Spleen (tissue), 7 donors: Measurements from ENCODE around the gene ERI3.

Experiments
- CTCF ChIP-seq, 11 experiments: fragments of 200-600 bp in 7 of 11; fragments of 450-650 bp in 4 of 11; sonication (generic) in 4 of 11; IDR thresholded peaks in 8 of 11; conservative IDR thresholded peaks in 3 of 11; 1 replicate in 7 of 11; 2 replicates in 4 of 11; pipeline versions ENCODE4 v1.4.0 to v1.8.0; 2016 to 2021; ENCODE audit warnings: antibody characterized with exemption in 11 of 11, inconsistent platforms in 4 of 11, mild to moderate bottlenecking in 1 of 11
- POLR2A ChIP-seq, 3 donors: fragments of 450-650 bp; IDR thresholded peaks; one replicate each; pipeline ENCODE4 v1.5.1; 2017; ENCODE audit warnings: antibody characterized with exemption in 3 of 3, mild to moderate bottlenecking in 1 of 3
- donor health status: DM: no; HTN: no; CAD: no; lungs with moderate emphysema.
- donor health status: DM: no; HTN: no; CAD: no.
- donor health status: DM: no; HTN: no; CAD: no.

- TF ChIP-seq CTCF (IDR thresholded peaks at IDR 0.05 in 8 of 11, conservative IDR thresholded peaks at IDR 0.05 in 3 of 11) (no peak), POLR2A (IDR thresholded peaks at IDR 0.05) (no peak)
Measured at GRCh38 chr1:44328671-44329416, 26.2 kb downstream of the ERI3 start.
